ENCODE measurements around the gene LEP. TPM values are rescaled to one million over a fixed set of nuclear protein-coding genes. Genes with fewer than 3 reads are reported as not detected.

The LEP gene
- total RNA-seq, 6 experiments from 2014 or later: not detected

GRCh38 chr7:128214463-128214862 is 26.6 kb upstream of the LEP start:
- H3K9me3 Mint-ChIP-seq: 0 out of 2 replicates have a peak, but pooled peaks cover 4% of the 10 kb centered on the region
- no peak overlapping the region for H3K4me3 Mint-ChIP-seq
- DNase-seq: no peak
- peaks cover 10% of the 10 kb centered on the region; the same call in 1 of the 2 replicates for H3K27me3 Mint-ChIP-seq (ENCODE audit: insufficient read depth)
- H3K4me1 Mint-ChIP-seq (ENCODE audit: low read depth): peaks cover 59% of the 10 kb centered on the region
- H3K36me3 Mint-ChIP-seq (ENCODE audit: low read depth): peaks cover 4% of the 10 kb centered on the region; the same call in 1 of the 2 replicates
- H3K27ac Mint-ChIP-seq: no peak overlapping the region
- no peak for TF ChIP-seq CTCF (IDR thresholded peaks at IDR 0.05)

DNA sequence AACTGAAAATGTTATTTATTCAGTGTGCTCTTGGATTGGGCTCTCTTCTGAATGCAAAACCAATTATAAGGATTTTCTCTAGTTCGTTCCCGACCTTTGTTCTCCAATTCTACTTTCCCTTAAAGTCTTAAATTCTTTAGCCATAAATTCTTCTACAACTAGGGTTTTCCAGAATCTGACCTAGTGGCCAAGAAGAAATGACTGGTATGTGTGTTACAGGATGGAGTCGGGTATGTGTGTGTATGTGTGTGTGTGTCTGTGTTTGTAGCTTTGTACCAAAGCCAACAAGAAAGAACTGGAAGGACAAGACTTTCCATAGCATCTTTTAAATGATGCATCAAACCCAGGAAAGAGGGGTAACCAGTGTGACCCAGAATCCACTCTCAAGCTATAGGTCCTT is 25.8 kb upstream of the LEP start:
- Mint-ChIP-seq H3K9me3 (0 out of 2 replicates have a peak, but pooled peaks cover 4% of the 10 kb centered on the region), H3K27ac (peak overlapping the region; percentile 90), H3K4me1 (ENCODE audit: low read depth) (peaks cover 62% of the 10 kb centered on the region), H3K27me3 (ENCODE audit: insufficient read depth) (peaks cover 10% of the 10 kb centered on the region; the same call in 1 of the 2 replicates), H3K36me3 (ENCODE audit: low read depth) (peaks cover 4% of the 10 kb centered on the region; the same call in 1 of the 2 replicates), H3K4me3 (peak overlapping the region; percentile 60)
- peak; percentile 96 for DNase-seq
- TF ChIP-seq CTCF (IDR thresholded peaks at IDR 0.05): no peak

GRCh38 chr7:128215739-128216138 is 25.3 kb upstream of the LEP start:
- H3K27me3 Mint-ChIP-seq (ENCODE audit: insufficient read depth): peaks cover 7% of the 10 kb centered on the region; the same call in 1 of the 2 replicates

DNA sequence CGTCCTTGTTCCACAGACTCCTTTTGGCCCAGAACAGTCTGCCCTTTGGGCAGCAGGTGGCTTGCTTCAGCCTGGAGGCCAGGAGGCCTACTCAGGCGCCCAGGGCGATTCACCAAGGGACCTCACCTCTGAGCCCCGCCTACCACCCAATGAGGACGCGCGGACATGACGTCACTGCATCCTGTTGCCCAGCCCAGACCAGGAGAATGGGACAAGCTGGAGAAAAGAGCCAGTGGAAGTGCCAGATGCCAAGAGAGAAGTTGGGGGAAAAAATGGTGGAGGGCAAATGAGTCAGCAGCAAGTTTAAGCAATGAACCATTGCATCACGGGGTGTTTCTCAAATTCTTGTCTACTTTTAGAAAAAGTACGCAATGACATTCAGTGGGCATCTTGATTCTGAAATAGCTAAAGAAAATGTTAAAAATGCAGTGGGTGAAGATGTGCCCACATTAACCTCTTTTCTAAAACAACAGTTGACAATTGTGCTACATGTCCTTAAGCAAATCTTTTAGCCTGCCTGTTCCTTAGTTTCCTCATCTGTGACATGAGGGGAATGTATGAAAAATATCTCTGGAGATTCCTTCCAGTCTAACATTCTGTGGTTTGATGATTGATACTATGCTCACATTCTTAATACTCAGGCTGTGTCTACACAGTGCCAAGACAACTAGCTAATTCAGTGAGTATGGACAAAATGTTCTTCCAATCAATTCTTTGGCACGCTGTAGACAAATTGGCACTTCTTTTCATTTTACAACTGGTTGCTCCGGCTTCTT is 23.9 kb upstream of the LEP start:
- DNase-seq: peak; percentile 91
- TF ChIP-seq CTCF (IDR thresholded peaks at IDR 0.05): peak; percentile 25; the same call in 1 of the 2 replicates
- Mint-ChIP-seq H3K4me3 (peak overlapping the region; percentile 25), H3K4me1 (ENCODE audit: low read depth) (peaks cover 81% of the 10 kb centered on the region), H3K27ac (peak overlapping the region; percentile 81), H3K36me3 (ENCODE audit: low read depth) (peaks cover 4% of the 10 kb centered on the region; the same call in 1 of the 2 replicates), H3K9me3 (0 out of 2 replicates have a peak, but pooled peaks cover 4% of the 10 kb centered on the region), H3K27me3 (ENCODE audit: insufficient read depth) (no peaks in the 10 kb centered on the region; the same call in 1 of the 2 replicates)

More at GRCh38 chr7:128215739-128216138, 25.3 kb upstream of the LEP start:
- Mint-ChIP-seq H3K9me3 (0 out of 2 replicates have a peak, but pooled peaks cover 4% of the 10 kb centered on the region), H3K4me1 (ENCODE audit: low read depth) (peaks cover 66% of the 10 kb centered on the region), H3K4me3 (peak overlapping the region; percentile 60), H3K27ac (peak overlapping the region; percentile 90), H3K36me3 (ENCODE audit: low read depth) (peaks cover 4% of the 10 kb centered on the region; the same call in 1 of the 2 replicates)
- TF ChIP-seq CTCF (IDR thresholded peaks at IDR 0.05): no peak
- DNase-seq: peak; percentile 66

- peaks cover 87% of the 10 kb centered on the region for H3K4me1 Mint-ChIP-seq (ENCODE audit: low read depth)
- no peak for DNase-seq
- TF ChIP-seq CTCF (IDR thresholded peaks at IDR 0.05): peak; percentile 43
- H3K9me3 Mint-ChIP-seq: 0 out of 2 replicates have a peak, but pooled peaks cover 4% of the 10 kb centered on the region
- peaks cover 4% of the 10 kb centered on the region; the same call in 1 of the 2 replicates for H3K36me3 Mint-ChIP-seq (ENCODE audit: low read depth)
- peak overlapping the region; percentile 81 for H3K27ac Mint-ChIP-seq
- no peak overlapping the region for H3K4me3 Mint-ChIP-seq
- no peaks in the 10 kb centered on the region; the same call in 1 of the 2 replicates for H3K27me3 Mint-ChIP-seq (ENCODE audit: insufficient read depth)
Observed at GRCh38 chr7:128217967-128218652, 23.0 kb upstream of the LEP start.
